ENCODE data around the gene ERFL.
A peak's percentile ranks its signal among the peaks of the same experiment; 100 is the strongest.

- TF ChIP-seq CTCF (IDR thresholded peaks at IDR 0.05) (peak; percentile 88 to 93 (median 92)), POLR2AphosphoS5 (IDR thresholded peaks at IDR 0.05) (peak; percentile 12), POLR2A (IDR thresholded peaks at IDR 0.05) (no peak)
Observed at GRCh38 chr19:41951686-41952172, 23.5 kb upstream of the ERFL start.

Measured in prostate gland (tissue), 2 donors.